CD4-positive, alpha-beta T cell treated with Interleukin-17A for 4 hours (primary cell): ENCODE data around the gene ACAN.
A peak's percentile ranks its signal among the peaks of the same experiment; 100 is the strongest.

Experiments
- DNase-seq: peaks from one replicate; pipeline ENCODE4 v3.0.0-alpha.2; 2020; ENCODE audit warnings: mixed read lengths

The ACAN gene

DNA sequence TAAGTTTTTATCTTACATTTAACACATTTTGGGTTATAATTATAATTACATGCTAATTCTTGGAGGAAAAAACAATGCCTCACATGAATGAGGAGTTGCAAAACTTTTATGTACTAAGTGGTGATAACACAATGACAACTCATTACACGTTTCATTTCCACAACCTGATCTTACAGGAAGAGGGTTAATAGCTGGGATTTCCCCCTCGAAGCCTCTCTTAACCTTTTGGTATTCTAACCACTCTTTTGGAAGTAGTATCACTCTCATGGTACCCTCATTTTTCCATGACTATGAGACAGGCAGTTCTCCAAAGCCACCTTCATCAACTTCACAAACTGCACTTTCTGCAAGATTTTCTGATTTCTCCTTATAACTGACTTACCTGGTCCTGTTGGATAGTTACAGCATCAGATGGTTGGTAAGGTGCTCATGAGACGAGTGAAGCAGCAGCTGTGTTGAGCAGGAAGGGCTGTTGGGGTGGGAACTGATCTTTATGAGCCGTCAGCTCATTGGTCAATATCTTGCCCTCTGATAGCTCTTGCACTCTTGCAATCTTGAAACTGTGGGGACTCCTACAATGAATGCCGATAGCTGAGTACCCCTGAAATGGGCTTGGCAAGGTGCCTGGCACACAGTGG is 41.6 kb downstream of the ACAN start:
- no peak for DNase-seq

DNA sequence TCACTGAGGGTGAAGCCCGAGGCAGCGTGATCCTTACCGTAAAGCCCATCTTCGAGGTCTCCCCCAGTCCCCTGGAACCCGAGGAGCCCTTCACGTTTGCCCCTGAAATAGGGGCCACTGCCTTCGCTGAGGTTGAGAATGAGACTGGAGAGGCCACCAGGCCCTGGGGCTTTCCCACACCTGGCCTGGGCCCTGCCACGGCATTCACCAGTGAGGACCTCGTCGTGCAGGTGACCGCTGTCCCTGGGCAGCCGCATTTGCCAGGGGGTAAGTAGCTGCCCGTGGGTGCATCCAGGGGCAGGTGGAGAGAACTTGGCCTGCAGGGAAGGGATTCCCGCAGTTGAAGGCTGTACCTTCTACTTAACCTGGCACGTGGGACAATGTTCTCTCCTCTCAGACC is 42.4 kb downstream of the ACAN start:
- no peak for DNase-seq

DNA sequence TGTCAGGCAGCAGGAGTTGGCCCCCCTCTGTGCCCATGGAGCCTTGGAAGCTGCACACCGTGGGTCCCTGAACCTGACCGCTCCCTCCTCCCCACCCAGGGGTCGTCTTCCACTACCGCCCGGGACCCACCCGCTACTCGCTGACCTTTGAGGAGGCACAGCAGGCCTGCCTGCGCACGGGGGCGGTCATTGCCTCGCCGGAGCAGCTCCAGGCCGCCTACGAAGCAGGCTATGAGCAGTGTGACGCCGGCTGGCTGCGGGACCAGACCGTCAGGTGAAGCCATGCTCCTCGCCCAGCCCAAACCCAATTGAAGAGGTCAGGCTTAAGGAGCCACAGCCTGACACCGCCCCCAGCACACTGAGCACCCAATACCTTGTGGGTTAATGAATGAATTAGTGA is 43.9 kb downstream of the ACAN start:
- no peak for DNase-seq

DNA sequence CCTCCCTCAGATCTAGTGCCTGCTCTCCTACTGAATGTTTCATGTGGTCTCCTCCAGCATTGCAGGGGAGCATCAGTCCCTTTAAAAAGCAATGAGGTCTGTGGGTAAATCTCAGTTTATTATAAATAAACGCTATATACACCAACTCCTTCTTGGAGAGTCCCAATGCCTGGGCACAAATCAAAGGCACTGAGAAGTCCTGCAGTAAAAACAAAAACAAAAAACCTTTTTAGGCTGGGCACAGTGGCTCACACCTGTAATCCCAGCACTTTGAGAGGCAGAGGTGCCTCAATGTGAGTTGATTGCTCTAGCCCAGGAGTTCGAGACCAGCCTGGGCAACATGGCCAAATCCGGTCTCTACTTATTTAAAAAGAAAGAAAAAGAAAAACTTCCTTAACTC is 45.0 kb downstream of the ACAN start:
- no peak for DNase-seq

GRCh38 chr15:88849376-88850072 is 46.3 kb downstream of the ACAN start:
- DNase-seq = no peak

- DNase-seq = no peak
These were observed 49.2 kb downstream of the ACAN start for GRCh38 chr15:88852476-88852875.

DNA sequence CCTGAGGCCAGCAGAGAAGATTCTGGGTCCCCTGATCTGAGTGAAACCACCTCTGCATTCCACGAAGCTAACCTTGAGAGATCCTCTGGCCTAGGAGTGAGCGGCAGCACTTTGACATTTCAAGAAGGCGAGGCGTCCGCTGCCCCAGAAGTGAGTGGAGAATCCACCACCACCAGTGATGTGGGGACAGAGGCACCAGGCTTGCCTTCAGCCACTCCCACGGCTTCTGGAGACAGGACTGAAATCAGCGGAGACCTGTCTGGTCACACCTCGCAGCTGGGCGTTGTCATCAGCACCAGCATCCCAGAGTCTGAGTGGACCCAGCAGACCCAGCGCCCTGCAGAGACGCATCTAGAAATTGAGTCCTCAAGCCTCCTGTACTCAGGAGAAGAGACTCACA is 55.7 kb downstream of the ACAN start:
- DNase-seq = no peak

DNA sequence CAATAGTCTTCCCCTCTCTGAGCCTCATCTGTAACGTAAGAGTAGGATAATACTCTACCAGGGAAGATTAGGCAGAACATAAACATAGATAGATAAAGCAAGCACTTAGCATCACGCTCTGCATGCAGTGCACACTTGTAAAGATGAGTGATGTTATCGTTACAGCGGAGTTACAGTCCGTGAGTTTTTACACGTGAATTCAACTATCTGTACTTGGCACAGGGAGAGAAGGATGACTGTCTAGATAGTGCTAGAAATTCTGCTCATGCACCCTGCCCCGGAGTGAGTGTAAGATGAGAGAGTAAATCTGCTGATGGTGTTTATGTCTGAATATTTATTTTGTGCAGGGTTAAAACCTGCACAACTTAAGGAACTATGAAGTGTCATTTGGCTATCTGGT is 56.3 kb downstream of the ACAN start:
- DNase-seq = no peak

- DNase-seq = no peak
These were observed 57.0 kb downstream of the ACAN start for GRCh38 chr15:88860212-88860611.

- DNase-seq = no peak
These were observed 60.2 kb downstream of the ACAN start for GRCh38 chr15:88863412-88863811.

DNA sequence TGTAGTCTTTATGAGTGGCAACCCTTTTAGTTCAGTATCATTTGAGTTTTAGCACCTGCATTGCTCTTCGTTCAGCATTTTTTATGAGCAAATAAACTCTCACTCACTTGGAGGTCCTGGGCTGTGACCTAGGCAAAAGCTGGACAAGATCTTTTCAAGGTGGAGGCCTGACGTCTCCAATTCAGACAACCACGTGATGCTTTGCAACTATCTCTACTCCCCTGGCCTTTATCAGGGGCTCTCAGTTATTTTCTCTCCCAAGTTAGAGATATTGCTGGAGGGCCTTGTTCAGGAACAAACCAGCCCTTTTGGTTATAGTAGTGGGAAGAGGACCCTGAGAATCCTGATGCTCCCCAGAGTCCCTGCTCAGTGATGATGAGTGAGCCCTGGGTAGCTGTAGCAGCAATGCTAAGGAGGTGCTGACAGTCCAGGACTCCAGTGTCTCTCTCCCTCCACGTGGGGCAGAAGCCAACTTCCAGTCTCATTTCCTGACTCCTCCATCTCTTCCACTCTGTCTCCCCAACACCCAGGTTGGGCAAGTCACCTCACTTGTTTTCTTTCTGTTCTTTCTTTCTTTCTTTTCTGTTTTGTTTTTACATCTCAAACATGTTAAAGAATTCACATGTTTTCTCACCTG is 61.7 kb downstream of the ACAN start:
- DNase-seq = no peak

- DNase-seq = no peak
These were observed 62.4 kb downstream of the ACAN start for GRCh38 chr15:88865498-88866099.

DNA sequence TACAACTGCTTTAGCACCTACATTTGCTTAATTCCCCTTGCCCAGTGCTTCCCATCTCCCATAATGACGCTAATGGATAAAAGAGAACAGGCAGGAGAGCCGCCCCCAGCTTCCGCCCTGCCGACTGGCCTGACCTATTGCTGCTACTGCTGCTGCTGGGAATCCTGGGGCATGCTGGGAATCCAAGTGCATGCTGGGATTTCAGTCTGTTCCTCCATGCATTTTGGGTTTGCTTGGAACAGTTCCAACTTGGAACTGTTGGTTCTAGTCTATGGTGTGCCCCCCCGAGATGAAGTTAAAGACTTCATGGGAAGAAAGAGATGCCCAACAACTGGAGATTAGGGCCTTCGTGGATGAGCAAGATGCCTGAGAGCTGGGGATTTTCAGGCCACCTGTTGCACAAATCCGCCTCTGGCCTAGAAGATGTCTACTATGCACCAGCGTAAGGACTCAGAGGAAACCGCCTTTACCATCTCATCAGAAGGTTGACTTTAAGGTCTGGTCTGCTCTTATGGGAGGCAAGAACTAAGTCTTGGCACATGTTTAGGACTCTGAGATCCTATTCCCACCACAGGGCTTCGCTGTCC is 63.2 kb downstream of the ACAN start:
- no peak for DNase-seq

GRCh38 chr15:88871313-88871712 is 68.1 kb downstream of the ACAN start:
- no peak for DNase-seq

DNA sequence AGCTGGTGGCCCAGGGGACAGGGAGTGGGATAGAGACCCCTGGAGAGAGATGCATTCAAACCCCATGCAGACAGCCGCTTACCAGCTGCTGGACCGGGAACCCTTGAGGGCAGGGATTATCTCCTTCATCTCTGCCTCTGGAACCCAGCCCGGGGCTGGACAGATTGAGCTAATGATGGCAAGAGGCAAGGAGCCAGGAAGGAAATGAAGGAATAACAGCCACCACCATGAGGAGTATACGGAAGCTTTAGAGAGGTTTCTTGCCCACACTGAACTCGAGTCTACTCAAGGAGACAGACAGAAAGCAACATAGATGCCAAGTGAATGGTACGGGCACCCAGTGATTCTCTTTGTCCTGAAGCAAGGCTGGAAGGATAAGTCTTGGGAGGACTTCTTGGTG is 68.9 kb downstream of the ACAN start:
- no peak for DNase-seq

GRCh38 chr15:88872706-88873105 is 69.5 kb downstream of the ACAN start:
- no peak for DNase-seq

DNA sequence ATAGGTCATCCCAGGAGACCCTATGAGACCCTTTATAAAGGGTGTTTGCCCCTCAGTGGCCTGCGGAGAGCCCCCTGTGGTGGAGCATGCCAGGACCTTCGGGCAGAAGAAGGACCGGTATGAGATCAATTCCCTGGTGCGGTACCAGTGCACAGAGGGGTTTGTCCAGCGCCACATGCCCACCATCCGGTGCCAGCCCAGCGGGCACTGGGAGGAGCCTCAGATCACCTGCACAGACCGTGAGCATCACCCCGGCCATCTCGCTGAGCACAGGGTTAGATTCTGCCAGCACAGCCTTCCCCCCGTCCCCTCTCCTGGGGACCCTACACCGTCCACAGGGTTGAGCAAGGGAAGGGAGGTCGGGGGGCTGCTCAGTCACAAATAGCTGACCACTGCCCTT is 70.5 kb downstream of the ACAN start:
- no peak for DNase-seq

GRCh38 chr15:88874275-88874674 is 71.0 kb downstream of the ACAN start:
- no peak for DNase-seq

DNA sequence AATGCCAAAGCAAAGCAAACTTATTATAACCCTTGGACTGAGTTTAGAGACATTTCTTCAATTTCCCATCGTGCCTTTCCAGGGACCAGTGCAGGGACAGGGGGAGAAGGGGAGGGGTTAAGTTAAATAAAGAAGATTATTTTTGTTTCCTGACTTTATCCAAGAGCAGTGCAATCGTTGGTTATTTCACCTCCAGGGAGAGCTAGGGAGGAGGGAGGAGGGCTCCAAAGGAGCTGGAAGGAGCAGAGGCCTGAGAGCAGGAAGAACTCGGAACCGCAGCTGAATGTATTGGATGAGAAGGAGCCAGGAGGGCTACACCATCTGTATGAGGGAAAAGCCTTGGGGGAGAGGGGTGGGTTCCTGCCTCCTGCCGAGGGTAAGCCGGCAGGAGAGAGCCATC is 71.4 kb downstream of the ACAN start:
- no peak for DNase-seq

- DNase-seq = no peak
These were observed 73.3 kb downstream of the ACAN start for GRCh38 chr15:88876573-88876972.

GRCh38 chr15:88877415-88877814 is 74.2 kb downstream of the ACAN start:
- DNase-seq = no peak

DNA sequence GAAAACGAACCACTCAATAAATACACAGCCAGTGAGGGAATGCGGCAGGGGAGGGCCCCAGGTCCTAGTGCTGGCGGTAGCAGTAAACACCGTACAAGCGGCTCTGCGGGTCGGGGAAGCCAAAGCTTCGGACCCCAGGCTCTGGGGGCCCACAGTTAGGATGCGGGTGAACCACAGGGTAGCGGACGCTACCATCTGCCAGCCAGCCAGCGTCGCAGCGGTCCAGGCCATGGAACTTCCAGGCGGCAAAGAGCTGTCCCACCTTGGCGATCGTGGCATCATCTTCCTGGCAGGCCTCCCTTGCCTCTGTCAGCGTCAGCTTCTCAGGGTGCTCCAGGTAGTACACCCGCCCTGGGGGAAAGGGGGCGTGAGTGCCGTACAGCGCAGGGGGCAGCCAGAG is 74.7 kb downstream of the ACAN start:
- no peak for DNase-seq

DNA sequence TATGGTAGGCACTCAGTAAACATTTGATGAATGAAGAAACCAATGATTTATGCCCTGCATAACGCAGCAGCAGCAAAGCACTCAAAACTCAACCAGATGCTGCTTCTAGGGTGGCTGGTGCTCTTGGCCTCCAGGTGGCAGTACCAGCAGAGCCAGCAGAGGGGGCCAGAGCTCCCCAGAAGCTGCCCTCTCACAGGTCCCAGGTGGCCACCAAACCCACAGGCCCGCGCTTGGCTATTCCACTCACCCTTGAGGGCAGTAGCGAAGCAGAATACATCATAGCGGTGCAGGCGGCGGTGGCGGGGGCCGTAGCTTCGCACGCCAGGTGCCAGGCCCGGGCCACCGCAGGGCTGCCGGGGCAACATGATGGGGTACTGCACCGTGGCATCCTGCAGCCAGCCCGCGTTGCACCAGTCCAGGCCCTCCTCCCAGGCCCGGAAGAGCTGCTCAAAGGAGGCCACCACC is 75.5 kb downstream of the ACAN start:
- DNase-seq = peak; percentile 41
